AG10803 (cell line): ENCODE measurements around the gene TMEM43.

Experiments used
- DNase-seq: peaks from one replicate; pipeline ENCODE4 v3.0.0; 2010; ENCODE audit warnings: low read depth
- H3K4me3 ChIP-seq: 2 replicates; pipeline ENCODE4 v1.5.1; 2011; ENCODE audit warnings: mild to moderate bottlenecking, low read length, control low read depth
- CTCF ChIP-seq: conservative IDR thresholded peaks from 2 replicates; pipeline ENCODE4 v1.5.1; 2011; ENCODE audit warnings: mild to moderate bottlenecking, low read length, control low read depth, inconsistent platforms

Gene TMEM43

GRCh38 chr3:14179114-14179465 lies 54.2 kb downstream of the TMEM43 start:
- TF ChIP-seq CTCF = no peak
- peak overlapping the region; percentile 72 for H3K4me3 ChIP-seq
- no peak for DNase-seq

- DNase-seq = no peak
- H3K4me3 ChIP-seq = no peak overlapping the region
- TF ChIP-seq CTCF = no peak
Observed at GRCh38 chr3:14179795-14180194, 54.9 kb downstream of the TMEM43 start.

DNA sequence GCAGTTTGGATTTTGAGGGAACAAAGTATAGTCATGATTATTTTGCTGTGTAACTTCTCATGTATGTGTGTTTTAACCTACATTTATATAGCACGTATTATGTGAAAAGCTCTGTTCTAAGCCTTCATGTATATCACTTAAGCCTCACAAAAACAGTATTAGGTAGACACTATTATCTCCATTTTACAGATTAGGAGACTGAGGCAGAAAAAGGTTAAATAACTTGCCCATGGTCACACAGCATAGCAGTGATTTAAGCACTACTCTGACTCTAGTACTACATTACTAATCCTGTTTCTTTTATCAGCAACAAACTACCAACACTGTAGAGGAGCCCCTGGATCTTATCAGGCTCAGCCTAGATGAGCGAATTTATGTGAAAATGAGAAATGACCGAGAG lies 56.4 kb downstream of the TMEM43 start:
- no peak for TF ChIP-seq CTCF
- no peak overlapping the region for H3K4me3 ChIP-seq
- no peak for DNase-seq

- no peak for TF ChIP-seq CTCF
- H3K4me3 ChIP-seq = no peak overlapping the region
- DNase-seq = no peak
Observed at GRCh38 chr3:14183015-14183577, 58.2 kb downstream of the TMEM43 start.

GRCh38 chr3:14186854-14187458 lies 62.1 kb downstream of the TMEM43 start:
- no peak overlapping the region for H3K4me3 ChIP-seq
- no peak for DNase-seq
- no peak for TF ChIP-seq CTCF

DNA sequence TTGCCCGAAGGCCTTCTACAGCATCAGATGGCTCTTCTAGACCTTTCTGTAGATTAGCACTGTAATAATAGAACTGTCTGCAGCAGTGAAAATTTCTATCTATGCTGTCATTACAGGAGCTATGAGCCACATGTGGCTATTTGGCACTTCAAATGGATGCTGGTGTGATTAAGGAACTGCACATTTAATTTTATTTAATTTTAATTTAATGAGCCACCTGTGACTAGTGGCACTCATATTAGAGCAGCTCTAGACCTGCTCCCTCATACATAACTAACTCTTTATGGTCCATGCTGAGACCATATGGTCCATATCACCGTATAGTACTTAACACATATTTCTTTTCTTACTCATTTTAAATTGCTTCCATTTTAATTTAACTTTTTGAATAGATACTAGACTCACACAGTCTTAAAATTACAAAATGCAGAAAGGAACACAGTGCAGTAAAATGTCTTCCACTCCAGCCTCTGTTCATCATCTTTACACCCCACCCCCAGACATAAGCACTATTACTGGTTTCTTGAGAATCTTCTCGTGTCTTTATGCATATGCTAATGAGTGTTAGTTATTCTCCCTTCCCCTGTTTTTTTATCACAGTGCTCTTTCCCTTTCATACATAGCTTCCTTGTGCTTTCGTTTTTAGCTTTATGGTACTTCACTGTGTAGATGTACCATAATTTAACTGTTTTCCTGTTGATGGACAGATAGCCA lies 63.3 kb downstream of the TMEM43 start:
- DNase-seq = no peak
- no peak for TF ChIP-seq CTCF
- no peak overlapping the region for H3K4me3 ChIP-seq
